ENCODE measurements around the gene RAPGEF3. TPM values are rescaled to one million over a fixed set of nuclear protein-coding genes. Genes with fewer than 3 reads are reported as not detected.

Gene RAPGEF3
- total and polyA plus RNA-seq, 5 donors from 2014 or later: 0.10 to 0.79 (median 0.14) TPM; not detected in 2

GRCh38 chr12:47734725-47735480, 23.8 kb downstream of the RAPGEF3 start:
- Mint-ChIP-seq H3K9me3 (no peaks in the 10 kb centered on the region), H3K27me3 (no peaks in the 10 kb centered on the region), H3K27ac (no peak overlapping the region), H3K4me1 (peaks cover 0 to 9% (median 2%) of the 10 kb centered on the region in 4 donors), H3K36me3 (no peaks in the 10 kb centered on the region), H3K4me3 (no peak overlapping the region)
- DNase-seq (no peak), ATAC-seq (ENCODE audit: low read depth in 2 of 2) (no peak)
- H3K4me1 ChIP-seq (ENCODE audit: control insufficient read depth, insufficient read depth, low read length, poor library complexity, severe bottlenecking): peaks cover 4% of the 10 kb centered on the region
- H3K4me3 ChIP-seq (ENCODE audit: low read depth, low read length): no peak overlapping the region
- no peaks in the 10 kb centered on the region for H3K27me3 ChIP-seq (ENCODE audit: control insufficient read depth, insufficient read depth, low read length)
- no peaks in the 10 kb centered on the region for H3K36me3 ChIP-seq (ENCODE audit: control insufficient read depth, insufficient read depth, low read length)
- no peaks in the 10 kb centered on the region for H3K9me3 ChIP-seq (ENCODE audit: control insufficient read depth in 2 of 2, low read length in 2 of 2)
- H3K27ac ChIP-seq (ENCODE audit: insufficient read depth, low read length, poor library complexity, severe bottlenecking): no peak overlapping the region

- Histone ChIP-seq H3K27ac (ENCODE audit: insufficient read depth, low read length, poor library complexity, severe bottlenecking) (no peak overlapping the region), H3K4me3 (ENCODE audit: low read depth, low read length) (no peak overlapping the region), H3K36me3 (ENCODE audit: control insufficient read depth, insufficient read depth, low read length) (no peaks in the 10 kb centered on the region), H3K27me3 (ENCODE audit: control insufficient read depth, insufficient read depth, low read length) (no peaks in the 10 kb centered on the region), H3K9me3 (ENCODE audit: control insufficient read depth in 2 of 2, low read length in 2 of 2) (no peaks in the 10 kb centered on the region), H3K4me1 (ENCODE audit: control insufficient read depth, insufficient read depth, low read length, poor library complexity, severe bottlenecking) (no peaks in the 10 kb centered on the region)
- no peaks in the 10 kb centered on the region for H3K9me3 Mint-ChIP-seq
- peak overlapping the region in 2 of 3 donors; percentile 33 to 81 for H3K27ac Mint-ChIP-seq
- no peaks in the 10 kb centered on the region for H3K27me3 Mint-ChIP-seq
- DNase-seq (no peak), ATAC-seq (ENCODE audit: low read depth in 2 of 2) (no peak)
- no peaks in the 10 kb centered on the region for H3K4me1 Mint-ChIP-seq
- H3K4me3 Mint-ChIP-seq: no peak overlapping the region
- H3K36me3 Mint-ChIP-seq: peaks cover 11% of the 10 kb centered on the region
Observed at GRCh38 chr12:47733142-47733541, 25.5 kb downstream of the RAPGEF3 start.

GRCh38 chr12:47732504-47732903, 26.2 kb downstream of the RAPGEF3 start:
- DNase-seq: no peak
- Histone ChIP-seq H3K4me1 (ENCODE audit: control insufficient read depth, insufficient read depth, low read length, poor library complexity, severe bottlenecking) (no peaks in the 10 kb centered on the region), H3K9me3 (ENCODE audit: control insufficient read depth in 2 of 2, low read length in 2 of 2) (no peaks in the 10 kb centered on the region), H3K27me3 (ENCODE audit: control insufficient read depth, insufficient read depth, low read length) (no peaks in the 10 kb centered on the region), H3K36me3 (ENCODE audit: control insufficient read depth, insufficient read depth, low read length) (no peaks in the 10 kb centered on the region), H3K27ac (ENCODE audit: insufficient read depth, low read length, poor library complexity, severe bottlenecking) (no peak overlapping the region), H3K4me3 (ENCODE audit: low read depth, low read length) (no peak overlapping the region)
- H3K27ac Mint-ChIP-seq: peak overlapping the region in 1 of 3 donors; percentile 33
- H3K36me3 Mint-ChIP-seq: peaks cover 16% of the 10 kb centered on the region
- H3K9me3 Mint-ChIP-seq: no peaks in the 10 kb centered on the region
- no peaks in the 10 kb centered on the region for H3K27me3 Mint-ChIP-seq
- H3K4me1 Mint-ChIP-seq: peaks cover 0 to 2% (median 0%) of the 10 kb centered on the region in 4 donors
- no peak overlapping the region for H3K4me3 Mint-ChIP-seq
- ATAC-seq (ENCODE audit: low read depth in 2 of 2): no peak

GRCh38 chr12:47731723-47732122, 27.0 kb downstream of the RAPGEF3 start:
- Mint-ChIP-seq H3K4me3 (no peak overlapping the region), H3K9me3 (no peaks in the 10 kb centered on the region), H3K4me1 (peaks cover 0 to 2% (median 0%) of the 10 kb centered on the region in 4 donors), H3K27me3 (no peaks in the 10 kb centered on the region), H3K36me3 (peaks cover 16% of the 10 kb centered on the region), H3K27ac (no peak overlapping the region)
- H3K4me3 ChIP-seq (ENCODE audit: low read depth, low read length): no peak overlapping the region
- H3K27me3 ChIP-seq (ENCODE audit: control insufficient read depth, insufficient read depth, low read length): no peaks in the 10 kb centered on the region
- no peaks in the 10 kb centered on the region for H3K36me3 ChIP-seq (ENCODE audit: control insufficient read depth, insufficient read depth, low read length)
- no peak for ATAC-seq (ENCODE audit: low read depth in 2 of 2)
- H3K9me3 ChIP-seq (ENCODE audit: control insufficient read depth in 2 of 2, low read length in 2 of 2): no peaks in the 10 kb centered on the region
- no peak for DNase-seq
- H3K27ac ChIP-seq (ENCODE audit: insufficient read depth, low read length, poor library complexity, severe bottlenecking): no peak overlapping the region
- H3K4me1 ChIP-seq (ENCODE audit: control insufficient read depth, insufficient read depth, low read length, poor library complexity, severe bottlenecking): no peaks in the 10 kb centered on the region

- Histone ChIP-seq H3K36me3 (ENCODE audit: control insufficient read depth, insufficient read depth, low read length) (no peaks in the 10 kb centered on the region), H3K4me3 (ENCODE audit: low read depth, low read length) (no peak overlapping the region), H3K4me1 (ENCODE audit: control insufficient read depth, insufficient read depth, low read length, poor library complexity, severe bottlenecking) (no peaks in the 10 kb centered on the region), H3K27ac (ENCODE audit: insufficient read depth, low read length, poor library complexity, severe bottlenecking) (no peak overlapping the region), H3K9me3 (ENCODE audit: control insufficient read depth in 2 of 2, low read length in 2 of 2) (no peaks in the 10 kb centered on the region), H3K27me3 (ENCODE audit: control insufficient read depth, insufficient read depth, low read length) (no peaks in the 10 kb centered on the region)
- no peaks in the 10 kb centered on the region for H3K27me3 Mint-ChIP-seq
- peaks cover 0 to 2% (median 0%) of the 10 kb centered on the region in 4 donors for H3K4me1 Mint-ChIP-seq
- H3K9me3 Mint-ChIP-seq: no peaks in the 10 kb centered on the region
- ATAC-seq (ENCODE audit: low read depth in 2 of 2): no peak
- no peak overlapping the region for H3K27ac Mint-ChIP-seq
- peaks cover 18% of the 10 kb centered on the region for H3K36me3 Mint-ChIP-seq
- no peak overlapping the region for H3K4me3 Mint-ChIP-seq
- no peak for DNase-seq
Observed at GRCh38 chr12:47730341-47730744, 28.3 kb downstream of the RAPGEF3 start.

- Histone ChIP-seq H3K27me3 (ENCODE audit: control insufficient read depth, insufficient read depth, low read length) (no peaks in the 10 kb centered on the region), H3K4me1 (ENCODE audit: control insufficient read depth, insufficient read depth, low read length, poor library complexity, severe bottlenecking) (no peaks in the 10 kb centered on the region), H3K36me3 (ENCODE audit: control insufficient read depth, insufficient read depth, low read length) (no peaks in the 10 kb centered on the region), H3K4me3 (ENCODE audit: low read depth, low read length) (no peak overlapping the region), H3K9me3 (ENCODE audit: control insufficient read depth in 2 of 2, low read length in 2 of 2) (no peaks in the 10 kb centered on the region), H3K27ac (ENCODE audit: insufficient read depth, low read length, poor library complexity, severe bottlenecking) (no peak overlapping the region)
- peaks cover 23% of the 10 kb centered on the region for H3K36me3 Mint-ChIP-seq
- ATAC-seq (ENCODE audit: low read depth in 2 of 2) (no peak), DNase-seq (no peak)
- no peaks in the 10 kb centered on the region for H3K9me3 Mint-ChIP-seq
- H3K4me1 Mint-ChIP-seq: peaks cover 0 to 2% (median 0%) of the 10 kb centered on the region in 4 donors
- H3K4me3 Mint-ChIP-seq: no peak overlapping the region
- H3K27me3 Mint-ChIP-seq: no peaks in the 10 kb centered on the region
- peak overlapping the region in 1 of 3 donors; percentile 59 for H3K27ac Mint-ChIP-seq
Observed at GRCh38 chr12:47729233-47729632, 29.4 kb downstream of the RAPGEF3 start.

GRCh38 chr12:47725893-47726292, 32.8 kb downstream of the RAPGEF3 start:
- DNase-seq (no peak), ATAC-seq (ENCODE audit: low read depth in 2 of 2) (no peak)
- H3K27ac Mint-ChIP-seq: no peak overlapping the region
- Histone ChIP-seq H3K4me3 (ENCODE audit: low read depth, low read length) (no peak overlapping the region), H3K9me3 (ENCODE audit: control insufficient read depth in 2 of 2, low read length in 2 of 2) (no peaks in the 10 kb centered on the region), H3K4me1 (ENCODE audit: control insufficient read depth, insufficient read depth, low read length, poor library complexity, severe bottlenecking) (no peaks in the 10 kb centered on the region), H3K27me3 (ENCODE audit: control insufficient read depth, insufficient read depth, low read length) (no peaks in the 10 kb centered on the region), H3K27ac (ENCODE audit: insufficient read depth, low read length, poor library complexity, severe bottlenecking) (no peak overlapping the region), H3K36me3 (ENCODE audit: control insufficient read depth, insufficient read depth, low read length) (peaks cover 4% of the 10 kb centered on the region)
- peaks cover 38% of the 10 kb centered on the region for H3K36me3 Mint-ChIP-seq
- H3K4me1 Mint-ChIP-seq: peaks cover 0 to 4% (median 0%) of the 10 kb centered on the region in 4 donors
- no peaks in the 10 kb centered on the region for H3K27me3 Mint-ChIP-seq
- no peaks in the 10 kb centered on the region for H3K9me3 Mint-ChIP-seq
- no peak overlapping the region for H3K4me3 Mint-ChIP-seq

All from CD4-positive, CD25-positive, alpha-beta regulatory T cell (primary cell).